Fibroblast of lung (primary cell): Measurements from ENCODE around the gene TSGA10. TPM values are rescaled to one million over a fixed set of nuclear protein-coding genes. Genes with fewer than 3 reads are reported as not detected.
A peak's percentile ranks its signal among the peaks of the same experiment; 100 is the strongest.

ENCODE experiments used
- DNase-seq, 2 donors: peaks; one replicate each; pipeline versions ENCODE4 v3.0.0 to v3.0.0-alpha.2; 2010; ENCODE audit warnings: low read depth in 2 of 2
- H2AFZ ChIP-seq: 2 replicates; pipeline ENCODE4 v1.5.1; 2012; ENCODE audit warnings: low read length, control low read depth, inconsistent platforms
- H3K27ac ChIP-seq: 2 replicates; pipeline ENCODE4 v1.5.1; 2011; ENCODE audit warnings: low read length, control low read depth; ENCODE audit not compliant: insufficient read depth
- H3K27me3 ChIP-seq: 2 replicates; pipeline ENCODE4 v1.5.1; 2011; ENCODE audit warnings: mild to moderate bottlenecking, low read length; ENCODE audit not compliant: control insufficient read depth, insufficient read depth
- H3K36me3 ChIP-seq: 2 replicates; pipeline ENCODE4 v1.5.1; 2011; ENCODE audit warnings: low read length; ENCODE audit not compliant: control insufficient read depth, insufficient read depth
- H3K4me1 ChIP-seq: 2 replicates; pipeline ENCODE4 v1.5.1; 2011; ENCODE audit warnings: low read length; ENCODE audit not compliant: control insufficient read depth, insufficient read depth; ENCODE audit errors: extremely low read depth
- H3K4me2 ChIP-seq: 2 replicates; pipeline ENCODE4 v1.5.1; 2011; ENCODE audit warnings: low read length, control low read depth; ENCODE audit not compliant: insufficient read depth; ENCODE audit errors: extremely low read depth
- H3K4me3 ChIP-seq, 4 experiments: fragments of 200-600 bp in 1 of 4; sonication (generic) in 1 of 4; replicated peaks in 1 of 4; 2 replicates each; pipeline ENCODE4 v1.5.1; 2011 to 2016; ENCODE audit warnings: low read length in 4 of 4, low read depth in 3 of 4, mild to moderate bottlenecking in 3 of 4, control low read depth in 2 of 4, inconsistent platforms in 1 of 4, mixed read lengths in 1 of 4; ENCODE audit not compliant: insufficient read depth in 1 of 4; ENCODE audit errors: control extremely low read depth in 1 of 4
- H3K79me2 ChIP-seq: 2 replicates; pipeline ENCODE4 v1.5.1; 2012; ENCODE audit warnings: mild to moderate bottlenecking, low read length, inconsistent platforms; ENCODE audit not compliant: control insufficient read depth, insufficient read depth
- H3K9ac ChIP-seq: 2 replicates; pipeline ENCODE4 v1.5.1; 2011; ENCODE audit warnings: mild to moderate bottlenecking, low read length, control low read depth; ENCODE audit not compliant: insufficient read depth
- H3K9me3 ChIP-seq: 2 replicates; pipeline ENCODE4 v1.5.1; 2012; ENCODE audit warnings: low read depth, low read length; ENCODE audit not compliant: control insufficient read depth, insufficient read depth
- H4K20me1 ChIP-seq: 2 replicates; pipeline ENCODE4 v1.5.1; 2011; ENCODE audit warnings: low read length; ENCODE audit not compliant: control insufficient read depth, insufficient read depth; ENCODE audit errors: extremely low read depth
- CTCF ChIP-seq, 2 donors: IDR thresholded peaks in 1 of 2; conservative IDR thresholded peaks in 1 of 2; 1 replicate in 1 of 2; 2 replicates in 1 of 2; pipeline ENCODE4 v1.5.1; 2011 to 2012; ENCODE audit warnings: low read length in 2 of 2, control low read depth in 1 of 2, inconsistent platforms in 1 of 2, low read depth in 1 of 2, mild to moderate bottlenecking in 1 of 2
- EZH2 ChIP-seq: IDR thresholded peaks from 2 replicates; pipeline ENCODE4 v1.5.1; 2012; ENCODE audit warnings: low read length, control low read depth, mild to moderate bottlenecking; ENCODE audit errors: missing control alignments
- polyA plus RNA-seq, 2 donors: library from polyadenylated mRNA; depleted of rRNA in 1 of 2; stranded (reverse) in 1 of 2; unstranded in 1 of 2; fragments of >200 nt; gene quantifications; 2 replicates each; pipeline ENCODE4 v1.2.1, GENCODE V29; 2011 to 2012; ENCODE audit warnings: missing spikeins in 1 of 2
- total RNA-seq: library from RNA; depleted of rRNA; stranded (reverse); fragments of >200 nt; gene quantifications from 2 replicates; pipeline ENCODE4 v1.2.1, GENCODE V29; 2014

Gene TSGA10
- total and polyA plus RNA-seq, 2 donors (not counting 1 experiment from before 2014, with no cell fraction given): 0.65 to 5.3 TPM

DNA sequence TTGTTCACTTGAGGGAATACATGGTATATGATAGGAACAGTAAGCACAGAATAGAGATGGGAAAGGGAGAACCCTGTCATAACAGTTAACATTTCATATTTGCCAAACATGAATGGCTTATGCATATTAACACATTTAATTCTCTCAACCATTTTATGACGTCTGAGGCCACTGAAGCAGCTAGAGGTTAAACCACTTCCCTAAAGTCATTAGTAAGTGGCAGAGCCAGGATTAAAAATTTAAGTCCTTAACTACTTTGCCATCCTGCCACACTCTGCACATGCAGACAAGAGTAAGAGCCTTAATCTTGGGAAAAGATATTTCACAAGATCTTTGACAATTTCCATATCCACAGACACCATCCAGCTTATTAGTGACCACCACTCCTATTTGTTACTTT, 2.1 kb upstream of the TSGA10 start:
- Histone ChIP-seq H4K20me1 (no peaks in the 10 kb centered on the region), H3K4me3 (no peak overlapping the region), H3K4me1 (no peaks in the 10 kb centered on the region), H3K27ac (no peak overlapping the region), H3K36me3 (no peaks in the 10 kb centered on the region), H3K9ac (no peak overlapping the region), H3K4me2 (no peak overlapping the region), H3K79me2 (no peaks in the 10 kb centered on the region), H3K9me3 (no peaks in the 10 kb centered on the region), H3K27me3 (no peaks in the 10 kb centered on the region), H2AFZ (no peak overlapping the region)
- no peak for DNase-seq
- TF ChIP-seq CTCF (conservative IDR thresholded peaks at IDR 0.05 in 1 of 2, IDR thresholded peaks at IDR 0.05 in 1 of 2; ENCODE audit: low read depth in 1 of 2, low read length in 2 of 2) (no peak), EZH2 (no peak)

DNA sequence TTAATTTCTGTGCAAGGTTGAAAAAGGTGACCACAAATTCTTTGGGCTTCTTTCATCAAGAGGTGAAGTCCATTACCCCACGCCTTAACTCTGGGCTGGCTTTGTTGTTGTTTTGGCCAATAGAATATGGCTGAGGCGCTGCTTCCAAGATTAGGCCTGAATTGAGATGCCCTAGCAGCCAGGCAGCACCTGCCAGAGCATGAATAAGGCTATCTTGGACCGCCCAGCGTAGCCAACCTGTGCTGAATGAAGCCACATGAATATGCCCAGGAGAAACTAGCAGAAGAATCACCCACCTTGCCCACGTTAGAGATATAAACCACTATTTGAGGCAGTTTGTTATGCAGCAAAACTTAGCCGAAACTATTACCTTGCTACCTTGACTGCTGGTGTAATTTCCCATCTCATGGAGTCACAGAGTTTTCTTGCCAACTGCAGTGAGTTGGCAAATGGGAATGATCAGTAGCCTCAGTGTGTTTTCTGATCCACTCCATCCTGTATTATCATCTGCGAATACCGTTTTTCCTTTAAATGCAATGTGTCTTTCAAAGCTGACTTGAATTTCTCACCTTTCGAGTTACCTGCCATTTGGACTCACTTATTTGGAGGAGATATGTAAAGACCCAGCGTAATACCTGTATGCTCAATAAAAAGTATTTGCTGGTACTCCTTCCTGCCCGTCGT, 679 bp downstream of the TSGA10 start:
- no peaks in the 10 kb centered on the region for H3K79me2 ChIP-seq
- peak overlapping the region; percentile 96 for H2AFZ ChIP-seq
- H3K36me3 ChIP-seq: no peaks in the 10 kb centered on the region
- H3K4me2 ChIP-seq: peak overlapping the region; percentile 89
- DNase-seq: peak in 1 of 2 donors; percentile 21
- peak overlapping the region; percentile 79 to 97 (median 94) for H3K4me3 ChIP-seq
- H4K20me1 ChIP-seq: no peaks in the 10 kb centered on the region
- H3K9me3 ChIP-seq: no peaks in the 10 kb centered on the region
- H3K4me1 ChIP-seq: no peaks in the 10 kb centered on the region
- H3K27me3 ChIP-seq: no peaks in the 10 kb centered on the region
- peak overlapping the region; percentile 78 for H3K9ac ChIP-seq
- no peak for TF ChIP-seq EZH2
- no peak for TF ChIP-seq CTCF (conservative IDR thresholded peaks at IDR 0.05 in 1 of 2, IDR thresholded peaks at IDR 0.05 in 1 of 2; ENCODE audit: low read depth in 1 of 2, low read length in 2 of 2)
- peak overlapping the region; percentile 90 for H3K27ac ChIP-seq

DNA sequence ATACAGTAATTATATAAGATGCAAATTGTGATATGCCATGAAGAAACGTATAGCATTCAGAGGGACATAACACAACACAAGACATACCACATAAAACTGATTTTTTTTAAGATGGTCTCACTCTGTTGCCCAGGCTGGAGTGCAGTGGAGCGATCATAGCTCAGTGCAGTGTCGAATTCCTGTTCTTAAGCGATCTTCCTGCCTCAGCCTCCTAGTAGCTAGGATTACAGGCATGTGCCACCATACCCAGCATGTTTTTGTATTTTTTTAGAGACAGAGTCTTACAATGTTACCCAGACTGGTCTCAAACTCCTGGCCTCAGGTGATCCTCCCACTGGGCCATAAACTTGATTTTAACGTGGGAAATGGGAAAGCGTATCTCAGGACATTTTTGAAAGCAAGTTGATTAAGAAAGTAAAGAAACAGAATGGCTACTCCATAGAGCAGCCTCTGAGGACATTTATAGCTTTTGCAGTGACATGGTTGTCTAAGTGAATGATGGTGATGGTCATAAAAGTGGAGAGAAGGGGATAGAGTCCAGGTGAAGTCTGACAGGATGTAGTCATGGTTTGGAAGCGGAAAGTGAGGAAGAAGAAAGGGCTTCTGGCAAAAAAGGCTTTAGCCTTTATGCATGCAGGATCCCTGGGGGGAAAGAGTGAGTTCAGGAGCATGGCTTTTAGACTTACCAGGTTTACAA, 2.4 kb downstream of the TSGA10 start:
- Histone ChIP-seq H3K9me3 (no peaks in the 10 kb centered on the region), H3K36me3 (no peaks in the 10 kb centered on the region), H3K79me2 (no peaks in the 10 kb centered on the region), H4K20me1 (no peaks in the 10 kb centered on the region), H3K27me3 (no peaks in the 10 kb centered on the region), H2AFZ (no peak overlapping the region), H3K9ac (no peak overlapping the region), H3K4me3 (no peak overlapping the region), H3K4me2 (no peak overlapping the region), H3K27ac (no peak overlapping the region), H3K4me1 (no peaks in the 10 kb centered on the region)
- TF ChIP-seq CTCF (conservative IDR thresholded peaks at IDR 0.05 in 1 of 2, IDR thresholded peaks at IDR 0.05 in 1 of 2; ENCODE audit: low read depth in 1 of 2, low read length in 2 of 2) (no peak), EZH2 (no peak)
- DNase-seq: no peak
